ENCODE measurements around the gene PRRG3. TPM values are rescaled to one million over a fixed set of nuclear protein-coding genes. Genes with fewer than 3 reads are reported as not detected.

Gene PRRG3
- polyA plus RNA-seq, 3 donors = not detected

- Histone ChIP-seq H3K79me2 (ENCODE audit: insufficient read depth, low read length) (no peaks in the 10 kb centered on the region), H3K36me3 (replicated peaks in 1 of 2; ENCODE audit: control insufficient read depth in 1 of 2, insufficient read depth in 2 of 2, low read length in 2 of 2) (no peaks in the 10 kb centered on the region), H3K4me2 (replicated peaks; ENCODE audit: extremely low read depth, low read length, poor library complexity, severe bottlenecking) (no peak overlapping the region), H3K4me1 (ENCODE audit: control insufficient read depth in 1 of 2, insufficient read depth in 2 of 2, low read length in 2 of 2) (no peaks in the 10 kb centered on the region), H3K27ac (ENCODE audit: low read depth in 1 of 2, low read length in 2 of 2) (no peak overlapping the region), H3K9me3 (replicated peaks in 1 of 2; ENCODE audit: control insufficient read depth in 1 of 2, insufficient read depth in 1 of 2, low read length in 2 of 2) (no peaks in the 10 kb centered on the region), H2AFZ (ENCODE audit: insufficient read depth, low read depth, low read length, poor library complexity, severe bottlenecking) (no peak overlapping the region), H3K27me3 (ENCODE audit: control insufficient read depth in 2 of 2, insufficient read depth in 2 of 2, low read length in 2 of 2) (no peaks in the 10 kb centered on the region), H3K9ac (ENCODE audit: insufficient read depth, low read length, poor library complexity, severe bottlenecking) (no peak overlapping the region), H3K4me3 (replicated peaks in 1 of 3; ENCODE audit: low read depth in 2 of 3, low read length in 3 of 3) (no peak overlapping the region), H4K20me1 (ENCODE audit: insufficient read depth, low read length) (no peaks in the 10 kb centered on the region)
- intact Hi-C loops (cut with micrococcal nuclease) = no loop called here
- H3K27me3 Mint-ChIP-seq (ENCODE audit: low read depth in 3 of 3) = peaks cover 5 to 14% (median 11%) of the 10 kb centered on the region in 3 donors
- H3K4me1 Mint-ChIP-seq = no peaks in the 10 kb centered on the region
- H3K27ac Mint-ChIP-seq = no peak overlapping the region
- WGBS (ENCODE audit: insufficient coverage) = 90% methylated on average over 2 of the region's 2 CpGs
- peaks cover 0 to 5% (median 0%) of the 10 kb centered on the region in 7 donors for H3K9me3 Mint-ChIP-seq
- H3K4me3 Mint-ChIP-seq = no peak overlapping the region
- no peak for TF ChIP-seq CTCF (IDR thresholded peaks at IDR 0.05)
- H3K36me3 Mint-ChIP-seq = no peaks in the 10 kb centered on the region
- no peak for DNase-seq
Observed at GRCh38 chrX:151735219-151735618, 40.0 kb downstream of the PRRG3 start.

GRCh38 chrX:151736685-151737084, 41.4 kb downstream of the PRRG3 start:
- Histone ChIP-seq H2AFZ (ENCODE audit: insufficient read depth, low read depth, low read length, poor library complexity, severe bottlenecking) (no peak overlapping the region), H3K27ac (ENCODE audit: low read depth in 1 of 2, low read length in 2 of 2) (no peak overlapping the region), H3K9ac (ENCODE audit: insufficient read depth, low read length, poor library complexity, severe bottlenecking) (no peak overlapping the region), H4K20me1 (ENCODE audit: insufficient read depth, low read length) (no peaks in the 10 kb centered on the region), H3K4me2 (replicated peaks; ENCODE audit: extremely low read depth, low read length, poor library complexity, severe bottlenecking) (no peak overlapping the region), H3K4me3 (replicated peaks in 1 of 3; ENCODE audit: low read depth in 2 of 3, low read length in 3 of 3) (no peak overlapping the region), H3K79me2 (ENCODE audit: insufficient read depth, low read length) (no peaks in the 10 kb centered on the region), H3K9me3 (replicated peaks in 1 of 2; ENCODE audit: control insufficient read depth in 1 of 2, insufficient read depth in 1 of 2, low read length in 2 of 2) (no peaks in the 10 kb centered on the region), H3K36me3 (replicated peaks in 1 of 2; ENCODE audit: control insufficient read depth in 1 of 2, insufficient read depth in 2 of 2, low read length in 2 of 2) (no peaks in the 10 kb centered on the region), H3K27me3 (ENCODE audit: control insufficient read depth in 2 of 2, insufficient read depth in 2 of 2, low read length in 2 of 2) (no peaks in the 10 kb centered on the region), H3K4me1 (ENCODE audit: control insufficient read depth in 1 of 2, insufficient read depth in 2 of 2, low read length in 2 of 2) (no peaks in the 10 kb centered on the region)
- Mint-ChIP-seq H3K9me3 (peaks cover 1 to 8% (median 3%) of the 10 kb centered on the region in 7 donors), H3K4me1 (no peaks in the 10 kb centered on the region), H3K27ac (no peak overlapping the region), H3K36me3 (no peaks in the 10 kb centered on the region), H3K27me3 (ENCODE audit: low read depth in 3 of 3) (peaks cover 5 to 14% (median 9%) of the 10 kb centered on the region in 3 donors), H3K4me3 (no peak overlapping the region)
- no peak for TF ChIP-seq CTCF (IDR thresholded peaks at IDR 0.05)
- 83% methylated on average over 3 of the region's 6 CpGs for WGBS (ENCODE audit: insufficient coverage)
- intact Hi-C loops (cut with micrococcal nuclease) = no loop called here
- no peak for DNase-seq

Data from CD14-positive monocyte (primary cell).